Activated T-helper 1 cell treated with anti-CD3 and anti-CD28 coated beads, Interleukin-2, amount 50 U/mL, for 16 hours (primary cell): ENCODE measurements around the gene KDM1A.
"Not testable (repeated sequence)": the region's sequence is repeated elsewhere in the genome, so short reads cannot be mapped to it uniquely, and the experiment has no call there.

Experiments
- DNase-seq, 2 donors: peaks; one replicate each; pipeline ENCODE4 v3.0.0-alpha.2; 2020; ENCODE audit warnings: low read depth in 1 of 2, low spot score in 1 of 2

KDM1A gene

GRCh38 chr1:23019094-23019862 is at the start of gene KDM1A:
Gene KDM1A, plus strand, starts transcription at chr1:23019468. Its CDS starts 129 bp downstream, at chr1:23019597.
- peak; percentile 91 to 92 for DNase-seq

GRCh38 chr1:22970096-22970495 is 49.2 kb upstream of the KDM1A start:
- DNase-seq: no peak

GRCh38 chr1:22971161-22971560 is 48.1 kb upstream of the KDM1A start:
- no peak for DNase-seq

GRCh38 chr1:22971611-22972405 is 47.5 kb upstream of the KDM1A start:
- DNase-seq: no peak

- no peak for DNase-seq
Measured at GRCh38 chr1:22972760-22973159, 46.5 kb upstream of the KDM1A start, which contains the start of gene LACTBL1. Gene LACTBL1, minus strand, starts transcription at chr1:22972866. Its CDS starts 550 bp downstream, at chr1:22972316.

DNA sequence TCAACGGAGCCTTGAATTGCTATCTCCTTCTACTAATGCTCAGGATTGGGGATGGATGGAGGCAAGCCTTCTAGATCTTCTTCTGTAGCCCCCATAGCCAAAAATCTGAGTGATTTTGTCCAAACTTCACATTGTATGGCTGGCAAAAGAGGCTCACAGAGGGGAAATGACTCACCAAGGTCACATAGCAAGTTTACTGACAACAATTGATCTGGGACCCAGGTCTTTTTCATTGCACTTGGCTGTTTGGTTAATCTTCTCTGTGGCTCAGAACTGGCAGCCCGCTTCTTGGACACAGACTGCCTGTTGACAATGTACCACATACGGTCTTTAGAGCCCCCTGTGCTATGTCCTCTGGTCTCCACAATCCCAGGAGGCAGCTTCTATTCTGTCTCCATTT is 43.6 kb upstream of the KDM1A start:
- no peak for DNase-seq

- no peak for DNase-seq
Measured at GRCh38 chr1:22976127-22976460, 43.2 kb upstream of the KDM1A start.

- DNase-seq: peak in 1 of 2 donors; percentile 9
Measured at GRCh38 chr1:22976461-22977243, 42.6 kb upstream of the KDM1A start.

GRCh38 chr1:22978299-22978698 is 41.0 kb upstream of the KDM1A start:
- no peak for DNase-seq

DNA sequence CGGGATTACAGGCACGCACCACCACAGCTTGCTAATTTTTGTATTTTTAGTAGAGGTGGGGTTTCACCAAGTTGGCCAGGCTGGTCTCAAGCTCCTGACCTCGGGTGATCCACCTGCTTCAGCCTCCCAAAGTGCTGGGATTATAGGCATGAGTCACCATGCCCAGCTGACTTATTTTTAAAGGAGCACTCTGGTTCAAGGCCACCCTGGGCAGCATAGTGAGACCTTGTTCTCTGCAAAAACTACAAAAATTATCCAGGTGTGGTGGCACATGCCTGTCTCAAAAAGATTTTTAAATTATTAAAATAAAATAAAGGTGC is 38.8 kb upstream of the KDM1A start:
- not testable (repeated sequence) for DNase-seq

DNA sequence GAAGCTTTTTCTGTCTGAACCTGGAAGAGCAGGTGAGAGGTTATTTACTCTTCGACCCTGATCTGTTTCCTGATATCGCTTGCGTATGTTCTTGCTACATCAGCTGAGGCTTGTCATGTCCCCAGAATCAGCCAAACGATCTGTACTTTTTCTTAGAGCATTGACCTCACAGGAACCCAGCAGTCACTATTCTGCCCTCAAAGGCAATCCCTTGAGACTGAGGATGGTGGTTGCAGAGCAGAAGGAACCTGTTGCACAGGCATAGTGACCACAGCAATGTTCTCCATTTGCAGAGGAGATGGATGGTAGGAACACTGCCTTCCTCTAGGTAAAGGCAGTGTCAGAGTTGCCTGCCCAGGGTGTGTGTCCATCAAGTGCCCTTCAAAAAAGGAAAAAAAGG is 35.3 kb upstream of the KDM1A start:
- no peak for DNase-seq

GRCh38 chr1:22992384-22992783 is 26.9 kb upstream of the KDM1A start:
- DNase-seq: not testable (repeated sequence)

- not testable (repeated sequence) for DNase-seq
Measured at GRCh38 chr1:22993220-22993795, 26.0 kb upstream of the KDM1A start.

DNA sequence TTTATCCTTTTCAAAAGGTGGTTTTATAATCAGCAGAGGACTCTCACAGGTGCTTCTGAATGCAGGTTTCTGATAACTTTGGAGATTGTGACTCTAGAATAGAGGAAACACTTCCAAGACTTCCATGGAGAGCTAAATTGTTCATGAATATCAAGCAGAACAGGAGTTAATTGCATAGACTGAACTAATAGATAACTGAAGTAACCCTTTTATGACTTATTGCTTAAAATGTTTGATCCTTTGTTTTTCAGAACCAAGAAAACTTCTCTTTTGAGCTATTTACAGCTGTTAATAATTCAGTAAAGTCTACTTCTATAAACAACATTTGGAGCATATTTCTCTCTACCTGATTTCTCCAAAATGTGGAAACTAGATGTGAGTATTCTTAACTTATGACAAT is 23.5 kb upstream of the KDM1A start:
- DNase-seq: no peak

- not testable (repeated sequence) for DNase-seq
Measured at GRCh38 chr1:22997528-22997927, 21.7 kb upstream of the KDM1A start.

DNA sequence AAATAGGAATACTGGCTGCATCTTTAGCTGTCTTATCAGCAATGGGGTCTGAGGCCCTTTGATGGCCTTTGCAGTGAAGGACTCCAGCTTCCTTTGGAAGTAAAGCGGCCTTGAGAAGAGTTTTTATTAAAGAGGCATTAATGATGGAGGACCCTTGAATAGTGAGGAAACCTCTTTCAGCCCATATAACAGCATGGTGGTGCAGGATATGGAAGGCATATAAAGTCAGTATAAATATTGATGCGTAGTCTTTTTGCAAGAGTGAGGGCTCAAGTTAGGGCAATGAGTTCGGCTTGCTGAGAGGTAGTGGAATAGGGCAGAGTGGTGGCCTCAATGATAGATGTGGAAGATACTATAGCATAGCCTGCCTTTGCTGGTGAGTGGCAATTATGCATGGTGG is 19.1 kb upstream of the KDM1A start:
- DNase-seq: not testable (repeated sequence)

GRCh38 chr1:23002218-23002617 is 17.1 kb upstream of the KDM1A start:
- not testable (repeated sequence) for DNase-seq

GRCh38 chr1:23004112-23004511 is 15.2 kb upstream of the KDM1A start:
- DNase-seq: no peak

DNA sequence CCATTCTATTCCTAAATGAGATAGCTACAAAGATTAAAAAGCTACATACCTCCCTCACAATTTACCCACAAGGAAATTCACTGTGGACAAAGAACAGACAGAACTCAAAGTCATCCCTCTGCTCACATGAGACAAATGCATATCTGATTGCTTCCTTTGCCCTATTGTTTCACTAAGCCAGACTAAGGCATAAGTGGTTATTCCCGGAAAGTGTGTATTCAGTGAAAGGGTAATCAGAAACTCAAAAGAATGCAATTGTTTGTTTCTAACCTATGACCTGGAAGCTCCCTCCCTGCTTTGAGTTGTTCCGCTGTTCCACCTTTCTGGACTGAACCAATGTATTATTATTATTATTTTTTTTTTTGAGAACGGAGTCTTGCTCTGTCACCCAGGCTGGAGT is 14.5 kb upstream of the KDM1A start:
- not testable (repeated sequence) for DNase-seq

DNA sequence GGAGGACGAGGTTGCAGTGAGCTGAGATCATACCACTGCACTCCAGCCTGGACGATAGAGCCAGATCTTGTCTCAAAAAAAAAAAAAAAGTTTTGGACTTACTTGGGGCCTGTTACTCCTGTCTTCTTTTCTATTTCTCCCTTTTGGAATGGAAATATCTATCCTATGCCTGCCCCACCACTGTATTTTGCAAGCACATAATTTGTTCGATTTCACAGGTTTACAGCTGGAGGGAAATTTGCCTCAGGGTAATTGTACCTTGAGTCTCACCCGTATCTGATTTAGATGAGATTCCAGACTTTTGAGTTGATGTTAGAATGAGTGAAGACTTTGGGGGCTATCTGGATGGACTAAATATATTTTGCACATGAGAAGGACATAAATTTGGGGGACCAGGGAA is 12.2 kb upstream of the KDM1A start:
- no peak for DNase-seq

- no peak for DNase-seq
Measured at GRCh38 chr1:23008901-23009300, 10.4 kb upstream of the KDM1A start.
